Progenitor cell of endocrine pancreas (in vitro differentiated cells): ENCODE results near the gene DEPDC1. TPM values are rescaled to one million over a fixed set of nuclear protein-coding genes. Genes with fewer than 3 reads are reported as not detected.
"Not testable (repeated sequence)": the region's sequence is repeated elsewhere in the genome, so short reads cannot be mapped to it uniquely, and the experiment has no call there.

Experiments
- DNase-seq: peaks from one replicate; pipeline ENCODE4 v3.0.0; 2021; ENCODE audit warnings: low spot score; ENCODE audit not compliant: unreplicated experiment
- H3K27ac Mint-ChIP-seq: 2 replicates; pipeline ENCODE4 v1.8.0; 2021; ENCODE audit warnings: mild to moderate bottlenecking, moderate library complexity, mixed read lengths
- H3K27me3 Mint-ChIP-seq: 2 replicates; pipeline ENCODE4 v1.8.0; 2021; ENCODE audit warnings: mixed read lengths
- H3K36me3 Mint-ChIP-seq: 2 replicates; pipeline ENCODE4 v1.8.0; 2022; ENCODE audit warnings: mixed read lengths; ENCODE audit not compliant: insufficient read depth
- H3K4me1 Mint-ChIP-seq: 2 replicates; pipeline ENCODE4 v1.8.0; 2021; ENCODE audit warnings: low read depth, mixed read lengths
- H3K4me3 Mint-ChIP-seq: 2 replicates; pipeline ENCODE4 v1.8.0; 2021; ENCODE audit warnings: low read depth, mild to moderate bottlenecking, moderate library complexity, mixed read lengths
- H3K9me3 Mint-ChIP-seq: 2 replicates; pipeline ENCODE4 v1.8.0; 2021; ENCODE audit warnings: low read depth, mixed read lengths
- total RNA-seq: library from RNA; stranded (reverse); gene quantifications from 2 replicates; pipeline ENCODE4 v1.2.1, GENCODE V29; 2021
- TF ChIP-seq, protein P1 (sequence below): fragments of 200-600 bp; sonication (generic); IDR thresholded peaks from one replicate; pipeline ENCODE4 v1.5.0; 2021; ENCODE audit warnings: antibody characterized with exemption, mild to moderate bottlenecking; ENCODE audit not compliant: unreplicated experiment

Gene DEPDC1
- total RNA-seq, 1 donor from 2014 or later = 12.4 TPM

GRCh38 chr1:68478662-68479061 is 18.2 kb downstream of the DEPDC1 start:
- TF ChIP-seq, protein P1, sequence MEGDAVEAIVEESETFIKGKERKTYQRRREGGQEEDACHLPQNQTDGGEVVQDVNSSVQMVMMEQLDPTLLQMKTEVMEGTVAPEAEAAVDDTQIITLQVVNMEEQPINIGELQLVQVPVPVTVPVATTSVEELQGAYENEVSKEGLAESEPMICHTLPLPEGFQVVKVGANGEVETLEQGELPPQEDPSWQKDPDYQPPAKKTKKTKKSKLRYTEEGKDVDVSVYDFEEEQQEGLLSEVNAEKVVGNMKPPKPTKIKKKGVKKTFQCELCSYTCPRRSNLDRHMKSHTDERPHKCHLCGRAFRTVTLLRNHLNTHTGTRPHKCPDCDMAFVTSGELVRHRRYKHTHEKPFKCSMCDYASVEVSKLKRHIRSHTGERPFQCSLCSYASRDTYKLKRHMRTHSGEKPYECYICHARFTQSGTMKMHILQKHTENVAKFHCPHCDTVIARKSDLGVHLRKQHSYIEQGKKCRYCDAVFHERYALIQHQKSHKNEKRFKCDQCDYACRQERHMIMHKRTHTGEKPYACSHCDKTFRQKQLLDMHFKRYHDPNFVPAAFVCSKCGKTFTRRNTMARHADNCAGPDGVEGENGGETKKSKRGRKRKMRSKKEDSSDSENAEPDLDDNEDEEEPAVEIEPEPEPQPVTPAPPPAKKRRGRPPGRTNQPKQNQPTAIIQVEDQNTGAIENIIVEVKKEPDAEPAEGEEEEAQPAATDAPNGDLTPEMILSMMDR = no peak
- no peak overlapping the region for H3K4me3 Mint-ChIP-seq
- DNase-seq = no peak
- no peaks in the 10 kb centered on the region for H3K9me3 Mint-ChIP-seq
- no peak overlapping the region for H3K27ac Mint-ChIP-seq
- peaks cover 1% of the 10 kb centered on the region for H3K4me1 Mint-ChIP-seq
- peaks cover 15% of the 10 kb centered on the region for H3K36me3 Mint-ChIP-seq
- H3K27me3 Mint-ChIP-seq = no peaks in the 10 kb centered on the region

DNA sequence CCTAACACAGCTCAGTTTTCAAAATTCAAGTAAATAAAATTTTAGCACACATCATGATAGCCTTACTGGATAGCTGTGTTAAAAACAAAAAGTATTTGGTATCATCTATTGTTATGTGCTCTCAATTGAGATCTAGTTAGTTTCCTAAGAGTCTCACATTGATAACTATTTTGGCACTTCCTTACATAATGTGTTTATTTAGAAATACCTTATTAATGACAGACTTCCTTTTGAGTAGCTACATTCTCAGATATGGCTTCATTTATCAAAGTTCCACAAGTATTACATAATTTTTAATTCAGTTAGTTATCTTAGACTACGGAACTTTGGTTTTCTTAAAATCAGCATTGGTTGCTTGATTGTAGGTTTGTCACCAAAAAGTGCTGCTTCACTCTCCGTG is 20.3 kb downstream of the DEPDC1 start:
- H3K36me3 Mint-ChIP-seq, H3K4me3 Mint-ChIP-seq, DNase-seq, H3K9me3 Mint-ChIP-seq, H3K27ac Mint-ChIP-seq, H3K4me1 Mint-ChIP-seq, H3K27me3 Mint-ChIP-seq: not testable (repeated sequence)

DNA sequence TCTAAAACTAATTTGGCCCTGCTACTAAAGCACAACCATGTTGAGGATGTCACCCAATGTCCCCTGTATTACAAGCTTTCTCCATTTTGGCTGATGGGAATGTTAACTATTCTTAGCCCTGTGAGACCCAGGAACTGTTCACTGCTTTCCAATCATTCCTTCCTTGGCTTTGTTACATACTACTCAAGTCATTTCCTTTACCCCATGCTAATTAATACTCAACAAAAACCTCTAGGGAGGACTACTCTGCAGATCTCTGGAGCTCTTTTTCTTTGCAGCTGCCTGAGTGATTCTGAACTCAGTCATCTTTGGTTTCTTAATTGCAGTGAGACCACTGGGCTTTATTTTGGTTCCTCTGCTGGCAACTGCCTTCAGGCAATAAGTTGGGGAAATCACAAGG is 23.8 kb downstream of the DEPDC1 start:
- Mint-ChIP-seq H3K27me3 (no peaks in the 10 kb centered on the region), H3K9me3 (no peaks in the 10 kb centered on the region), H3K4me1 (no peaks in the 10 kb centered on the region), H3K36me3 (no peaks in the 10 kb centered on the region), H3K27ac (no peak overlapping the region), H3K4me3 (no peak overlapping the region)
- TF ChIP-seq, protein P1 = no peak
- no peak for DNase-seq

DNA sequence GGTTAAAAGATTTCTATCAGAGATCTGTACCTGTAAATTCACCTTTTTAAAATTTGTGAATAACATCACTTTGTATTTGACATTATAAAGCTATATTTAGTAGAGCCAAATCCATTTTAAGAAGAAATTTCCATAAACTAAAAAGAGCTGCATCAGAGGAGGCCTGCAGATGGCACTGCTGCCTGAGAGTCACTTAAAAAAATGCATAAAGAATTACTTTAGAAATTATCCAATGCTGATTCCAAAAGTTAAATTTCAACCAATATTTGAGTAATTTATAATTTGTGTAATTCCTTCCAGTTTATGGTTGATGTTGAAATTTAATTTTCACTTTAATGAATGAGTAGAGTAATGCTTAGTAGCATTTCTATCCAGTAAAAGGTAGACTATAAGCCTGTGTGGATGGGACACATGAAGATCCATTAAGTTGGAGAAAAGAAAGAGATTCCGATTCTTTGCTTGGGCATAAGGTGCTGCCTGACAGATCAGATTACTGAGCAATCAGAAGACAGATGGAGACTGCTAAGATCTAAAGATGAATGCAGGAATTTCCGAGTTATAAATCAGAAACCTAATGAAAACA is 26.4 kb downstream of the DEPDC1 start:
- H3K4me1 Mint-ChIP-seq = no peaks in the 10 kb centered on the region
- H3K4me3 Mint-ChIP-seq = no peak overlapping the region
- DNase-seq = no peak
- no peaks in the 10 kb centered on the region for H3K36me3 Mint-ChIP-seq
- TF ChIP-seq, protein P1 = peak; percentile 72
- no peaks in the 10 kb centered on the region for H3K9me3 Mint-ChIP-seq
- H3K27me3 Mint-ChIP-seq = no peaks in the 10 kb centered on the region
- H3K27ac Mint-ChIP-seq = no peak overlapping the region

DNA sequence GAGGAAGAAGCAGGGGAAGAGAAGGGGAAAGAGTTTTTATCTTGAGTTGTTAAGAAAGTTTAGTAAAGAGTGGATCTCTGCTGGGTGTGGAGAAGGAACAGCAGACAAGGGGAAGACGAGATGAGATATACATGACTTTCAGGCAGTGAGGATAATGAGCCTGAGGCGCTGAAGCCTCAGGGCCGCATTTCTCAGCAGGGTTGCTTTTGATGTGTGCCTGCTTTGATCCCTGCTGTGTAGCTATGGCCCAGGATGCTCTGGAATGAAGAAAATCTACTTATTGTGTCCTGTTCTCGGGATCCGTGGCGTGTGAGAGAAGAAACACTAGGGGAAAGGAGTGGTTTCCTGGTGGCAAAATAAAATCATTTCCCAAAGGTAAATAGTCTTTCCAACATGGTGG is 32.0 kb downstream of the DEPDC1 start:
- H3K9me3 Mint-ChIP-seq = peaks cover 7% of the 10 kb centered on the region
- no peak overlapping the region for H3K27ac Mint-ChIP-seq
- no peak for DNase-seq
- TF ChIP-seq, protein P1 = no peak
- peaks cover 8% of the 10 kb centered on the region for H3K27me3 Mint-ChIP-seq
- H3K4me1 Mint-ChIP-seq = no peaks in the 10 kb centered on the region
- H3K4me3 Mint-ChIP-seq = no peak overlapping the region
- no peaks in the 10 kb centered on the region for H3K36me3 Mint-ChIP-seq

DNA sequence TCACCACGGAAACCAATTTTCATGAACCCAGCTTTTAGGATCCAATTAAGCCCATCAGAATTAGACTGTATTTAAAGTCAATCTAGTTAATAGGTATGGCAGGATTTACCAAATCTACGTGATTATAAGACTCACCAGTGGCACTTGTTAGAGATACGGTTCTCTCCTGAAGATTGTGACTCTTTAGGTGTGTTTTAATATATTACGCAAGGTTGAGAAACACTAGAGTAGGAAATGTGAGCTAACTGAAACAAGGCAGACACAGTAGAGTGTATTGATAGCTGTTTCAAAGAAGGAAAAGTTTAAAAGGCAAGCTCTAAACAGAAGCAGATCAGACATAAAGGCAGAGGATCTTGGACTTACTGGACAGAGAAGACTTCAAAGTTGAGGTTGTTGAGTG is 35.9 kb downstream of the DEPDC1 start:
- Mint-ChIP-seq H3K4me1 (no peaks in the 10 kb centered on the region), H3K36me3 (no peaks in the 10 kb centered on the region), H3K9me3 (peaks cover 7% of the 10 kb centered on the region), H3K27ac (no peak overlapping the region), H3K4me3 (no peak overlapping the region), H3K27me3 (peaks cover 8% of the 10 kb centered on the region)
- DNase-seq = no peak
- TF ChIP-seq, protein P1 = no peak
